Measurements from ENCODE around the gene ADRB2.
"Not testable (repeated sequence)": the region's sequence is repeated elsewhere in the genome, so short reads cannot be mapped to it uniquely, and the experiment has no call there.

Gene ADRB2

DNA sequence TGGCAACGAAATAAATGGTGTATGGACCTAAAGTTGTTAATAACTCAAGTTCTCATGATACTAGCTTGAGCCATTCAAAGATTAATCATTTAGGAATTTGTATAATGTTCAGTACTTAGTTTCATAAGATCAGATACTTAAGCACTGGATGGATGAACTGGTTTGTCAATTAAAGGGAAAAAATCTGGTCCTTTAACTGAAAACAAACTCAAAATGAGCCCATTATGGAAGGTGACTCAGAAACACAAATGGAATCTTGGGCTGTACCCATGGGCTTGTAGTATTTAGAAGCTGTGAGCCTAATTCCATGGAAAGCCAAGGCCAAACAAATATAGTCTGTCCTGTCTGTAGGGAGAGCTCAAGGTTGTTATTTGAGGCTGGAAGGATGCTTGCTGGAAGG, 27.6 kb upstream of the ADRB2 start:
- Histone ChIP-seq H3K4me1 (no peaks in the 10 kb centered on the region), H3K4me3 (no peak overlapping the region), H3K36me3 (no peaks in the 10 kb centered on the region), H3K9me3 (no peaks in the 10 kb centered on the region), H3K27ac (no peak overlapping the region), H3K27me3 (no peaks in the 10 kb centered on the region)
- intact Hi-C loops (cut with DNase I; ENCODE audit: low total_unique reads) = loop anchor here (5.0 kb wide), 1 partner anchor 551 kb away; no protein-coding TSS in a partner anchor
- no peak for DNase-seq
- TF ChIP-seq, protein P1, sequence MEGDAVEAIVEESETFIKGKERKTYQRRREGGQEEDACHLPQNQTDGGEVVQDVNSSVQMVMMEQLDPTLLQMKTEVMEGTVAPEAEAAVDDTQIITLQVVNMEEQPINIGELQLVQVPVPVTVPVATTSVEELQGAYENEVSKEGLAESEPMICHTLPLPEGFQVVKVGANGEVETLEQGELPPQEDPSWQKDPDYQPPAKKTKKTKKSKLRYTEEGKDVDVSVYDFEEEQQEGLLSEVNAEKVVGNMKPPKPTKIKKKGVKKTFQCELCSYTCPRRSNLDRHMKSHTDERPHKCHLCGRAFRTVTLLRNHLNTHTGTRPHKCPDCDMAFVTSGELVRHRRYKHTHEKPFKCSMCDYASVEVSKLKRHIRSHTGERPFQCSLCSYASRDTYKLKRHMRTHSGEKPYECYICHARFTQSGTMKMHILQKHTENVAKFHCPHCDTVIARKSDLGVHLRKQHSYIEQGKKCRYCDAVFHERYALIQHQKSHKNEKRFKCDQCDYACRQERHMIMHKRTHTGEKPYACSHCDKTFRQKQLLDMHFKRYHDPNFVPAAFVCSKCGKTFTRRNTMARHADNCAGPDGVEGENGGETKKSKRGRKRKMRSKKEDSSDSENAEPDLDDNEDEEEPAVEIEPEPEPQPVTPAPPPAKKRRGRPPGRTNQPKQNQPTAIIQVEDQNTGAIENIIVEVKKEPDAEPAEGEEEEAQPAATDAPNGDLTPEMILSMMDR (IDR thresholded peaks at IDR 0.05) = no peak

DNA sequence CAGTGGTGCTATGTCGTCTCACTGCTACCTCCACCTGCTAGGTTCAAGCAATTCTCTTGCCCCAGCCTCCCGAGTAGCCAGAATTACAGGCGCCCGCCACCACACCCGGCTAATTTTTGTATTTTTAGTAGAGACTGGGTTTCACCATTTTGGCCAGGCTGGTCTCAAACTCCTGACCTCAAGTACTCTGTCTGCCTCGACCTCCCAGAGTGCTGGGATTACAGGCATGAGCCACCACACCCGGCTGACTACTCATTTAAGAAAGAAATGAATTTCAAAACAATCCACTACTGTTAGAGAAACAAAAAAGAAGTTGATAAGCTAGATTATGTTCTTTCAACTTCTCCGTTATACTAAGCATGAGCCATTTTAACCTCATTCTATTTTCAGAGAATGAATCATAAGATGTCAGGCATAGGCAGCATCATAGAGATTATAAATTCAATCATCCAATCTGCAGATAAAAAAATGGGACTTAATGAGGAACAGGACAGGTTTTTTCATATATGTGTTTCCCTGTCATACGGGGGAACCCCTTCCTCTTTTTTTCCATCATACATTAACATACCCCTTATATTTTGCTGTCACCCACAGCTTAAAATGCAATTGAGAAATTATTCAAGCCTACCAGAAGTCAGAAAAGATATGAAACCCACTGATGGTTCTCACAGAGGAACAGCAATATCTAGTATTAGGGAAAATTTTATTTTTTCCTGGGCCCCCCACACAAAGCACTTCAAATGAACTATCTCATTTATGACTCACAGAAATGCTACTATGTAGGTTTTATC, 26.5 kb upstream of the ADRB2 start:
- Histone ChIP-seq H3K36me3 (no peaks in the 10 kb centered on the region), H3K4me1 (no peaks in the 10 kb centered on the region), H3K9me3 (no peaks in the 10 kb centered on the region), H3K27me3 (no peaks in the 10 kb centered on the region), H3K27ac (no peak overlapping the region), H3K4me3 (no peak overlapping the region)
- DNase-seq = no peak
- TF ChIP-seq, protein P1 (IDR thresholded peaks at IDR 0.05) = no peak
- intact Hi-C loops (cut with DNase I; ENCODE audit: low total_unique reads) = loop anchor here (5.0 kb wide), 1 partner anchor 553 kb away; no protein-coding TSS in a partner anchor

GRCh38 chr5:148801682-148802276, 24.6 kb upstream of the ADRB2 start:
- H3K36me3 ChIP-seq = no peaks in the 10 kb centered on the region
- no peaks in the 10 kb centered on the region for H3K9me3 ChIP-seq
- no peak for DNase-seq
- peaks cover 0 to 11% (median 9%) of the 10 kb centered on the region in 4 donors for H3K4me1 ChIP-seq
- no peaks in the 10 kb centered on the region for H3K27me3 ChIP-seq
- intact Hi-C loops (cut with DNase I; ENCODE audit: low total_unique reads) = no loop called here
- H3K4me3 ChIP-seq = no peak overlapping the region
- TF ChIP-seq, protein P1 (IDR thresholded peaks at IDR 0.05) = no peak
- H3K27ac ChIP-seq = no peak overlapping the region

DNA sequence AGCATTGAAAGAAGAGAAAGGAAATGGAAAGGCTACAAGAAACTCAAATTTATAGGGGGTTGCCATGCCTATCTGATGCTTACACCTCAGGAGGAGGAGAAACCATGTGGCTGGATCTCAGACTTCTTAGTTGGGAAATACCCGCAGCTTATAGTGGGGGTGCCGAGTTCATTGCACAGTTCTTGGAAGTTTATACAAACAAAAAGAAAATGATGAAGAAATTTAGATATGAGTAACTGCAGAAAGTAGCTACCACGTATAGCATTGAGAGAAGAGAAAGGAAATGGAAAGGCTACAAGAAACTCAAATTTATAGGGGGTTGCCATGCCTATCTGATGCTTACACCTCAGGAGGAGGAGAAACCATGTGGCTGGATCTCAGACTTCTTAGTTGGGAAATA, 23.0 kb upstream of the ADRB2 start:
- DNase-seq; H3K36me3 ChIP-seq; H3K27ac ChIP-seq; H3K27me3 ChIP-seq; H3K4me3 ChIP-seq; intact Hi-C loops (cut with DNase I; ENCODE audit: low total_unique reads); H3K9me3 ChIP-seq: not testable (repeated sequence)
- peaks cover 0 to 11% (median 9%) of the 10 kb centered on the region in 4 donors for H3K4me1 ChIP-seq

DNA sequence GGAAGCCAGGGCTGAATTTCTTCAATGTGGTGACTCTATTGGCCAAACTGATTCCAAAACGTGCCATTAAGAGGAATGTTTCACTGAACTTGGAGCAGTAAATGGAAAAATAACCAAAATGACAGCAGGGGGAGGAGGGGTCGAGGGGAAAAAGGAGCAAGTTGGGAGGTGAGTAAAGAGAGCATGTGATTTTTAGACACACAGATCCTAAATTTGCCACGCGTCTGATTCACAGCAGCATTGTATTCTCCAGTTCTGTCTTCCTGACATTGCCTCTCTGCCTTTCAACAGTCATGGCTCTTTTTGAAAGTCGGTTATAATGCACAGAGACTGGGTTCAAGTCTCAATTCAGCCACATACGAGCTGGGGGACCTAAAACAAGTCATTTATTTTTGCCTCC, 22.0 kb upstream of the ADRB2 start:
- Histone ChIP-seq H3K36me3 (no peaks in the 10 kb centered on the region), H3K9me3 (no peaks in the 10 kb centered on the region), H3K4me3 (no peak overlapping the region), H3K27me3 (no peaks in the 10 kb centered on the region), H3K27ac (no peak overlapping the region), H3K4me1 (peaks cover 0 to 20% (median 11%) of the 10 kb centered on the region in 4 donors)
- TF ChIP-seq, protein P1 (IDR thresholded peaks at IDR 0.05) = no peak
- intact Hi-C loops (cut with DNase I; ENCODE audit: low total_unique reads) = no loop called here
- DNase-seq = no peak
